Measurements from ENCODE around the gene CHGA. TPM values are rescaled to one million over a fixed set of nuclear protein-coding genes. Genes with fewer than 3 reads are reported as not detected.

The CHGA gene
- total and polyA plus RNA-seq, 4 donors, result 25.3 to 143 (median 87.3) TPM

DNA sequence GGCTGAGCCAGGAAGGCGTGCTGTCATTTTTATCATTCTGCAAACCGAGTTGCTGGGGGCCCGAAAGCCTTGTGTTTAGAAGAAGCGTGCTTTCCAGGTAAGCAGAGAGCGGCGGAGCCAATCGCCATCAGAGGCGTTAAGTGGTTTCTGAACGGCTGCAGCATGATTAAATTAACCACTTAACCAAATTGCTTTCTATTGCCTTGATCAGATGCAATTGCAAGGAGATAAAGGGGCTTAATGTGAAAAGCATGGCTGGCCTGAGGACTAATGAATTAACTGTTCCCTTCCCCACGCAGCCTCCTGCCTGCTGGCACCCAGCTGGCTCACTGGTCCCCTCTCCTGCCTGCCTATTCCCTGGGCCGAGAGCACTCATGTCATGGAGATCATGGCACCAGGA lies 36.6 kb upstream of the CHGA start:
- H3K4me3 ChIP-seq (ENCODE audit: low read depth, low read length), result no peak overlapping the region
- no peaks in the 10 kb centered on the region for H3K9me3 ChIP-seq (ENCODE audit: control insufficient read depth, insufficient read depth, low read length)
- peak in 4 of 6 donors; percentile 20 to 95 (median 30) for DNase-seq (ENCODE audit: low read depth in 4 of 6, low spot score in 6 of 6)
- no peak overlapping the region for H3K27ac ChIP-seq (ENCODE audit: low read depth, low read length)
- no peaks in the 10 kb centered on the region for H3K36me3 ChIP-seq (ENCODE audit: control insufficient read depth, insufficient read depth, low read length)
- WGBS (ENCODE audit: insufficient coverage), result 40% methylated on average over 3 of the region's 11 CpGs
- H3K27me3 ChIP-seq (ENCODE audit: control insufficient read depth, insufficient read depth, low read length), result no peaks in the 10 kb centered on the region
- peaks cover 14% of the 10 kb centered on the region for H3K4me1 ChIP-seq (ENCODE audit: control insufficient read depth, insufficient read depth, low read length)

DNA sequence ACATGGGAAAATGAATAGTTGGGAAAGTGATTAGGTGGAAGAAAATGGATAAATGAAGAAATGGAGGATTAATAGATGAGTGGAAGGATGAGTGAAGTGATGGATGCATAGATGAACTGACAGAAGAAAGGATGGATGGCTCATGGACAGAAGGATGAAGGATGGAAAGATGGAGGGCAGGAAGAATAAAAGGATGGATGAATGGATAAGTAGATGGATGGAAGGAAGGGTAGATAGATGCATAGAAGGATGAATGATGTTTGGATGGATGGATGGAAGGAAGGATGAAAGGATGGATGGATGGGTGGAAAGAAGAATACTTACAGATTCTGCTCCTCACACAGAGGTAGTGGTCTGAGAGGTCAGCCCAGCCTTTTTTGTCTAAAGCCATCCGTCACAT lies 35.8 kb upstream of the CHGA start:
- no CpG with 5 or more reads among the region's 1 CpG for WGBS (ENCODE audit: insufficient coverage)
- H3K36me3 ChIP-seq (ENCODE audit: control insufficient read depth, insufficient read depth, low read length), result no peaks in the 10 kb centered on the region
- H3K4me3 ChIP-seq (ENCODE audit: low read depth, low read length), result no peak overlapping the region
- peaks cover 19% of the 10 kb centered on the region for H3K4me1 ChIP-seq (ENCODE audit: control insufficient read depth, insufficient read depth, low read length)
- H3K9me3 ChIP-seq (ENCODE audit: control insufficient read depth, insufficient read depth, low read length), result no peaks in the 10 kb centered on the region
- H3K27me3 ChIP-seq (ENCODE audit: control insufficient read depth, insufficient read depth, low read length), result no peaks in the 10 kb centered on the region
- H3K27ac ChIP-seq (ENCODE audit: low read depth, low read length), result no peak overlapping the region
- no peak for DNase-seq (ENCODE audit: low read depth in 4 of 6, low spot score in 6 of 6)

DNA sequence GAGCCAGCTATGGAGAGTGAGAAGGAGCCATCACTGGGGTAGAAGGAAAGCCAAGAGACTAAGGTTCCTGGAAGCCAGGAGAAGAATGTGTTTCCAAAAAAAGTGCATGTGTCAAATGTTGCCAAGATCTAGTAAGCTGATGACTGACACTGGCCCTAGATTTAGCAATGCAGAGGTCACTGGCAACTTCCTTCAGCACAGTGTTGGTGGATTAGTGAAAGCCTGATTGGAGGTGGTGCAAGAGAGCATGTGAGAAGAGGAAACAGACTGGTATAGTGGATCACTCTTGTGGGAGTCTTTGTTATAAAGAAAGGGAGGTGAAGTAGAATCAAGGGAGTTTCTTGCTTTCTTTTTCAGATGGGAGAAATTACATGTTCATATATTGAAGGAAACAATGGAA lies 34.1 kb upstream of the CHGA start:
- Histone ChIP-seq H3K27ac (ENCODE audit: low read depth, low read length) (no peak overlapping the region), H3K36me3 (ENCODE audit: control insufficient read depth, insufficient read depth, low read length) (no peaks in the 10 kb centered on the region), H3K27me3 (ENCODE audit: control insufficient read depth, insufficient read depth, low read length) (no peaks in the 10 kb centered on the region), H3K9me3 (ENCODE audit: control insufficient read depth, insufficient read depth, low read length) (peaks cover 2% of the 10 kb centered on the region), H3K4me1 (ENCODE audit: control insufficient read depth, insufficient read depth, low read length) (peaks cover 19% of the 10 kb centered on the region), H3K4me3 (ENCODE audit: low read depth, low read length) (no peak overlapping the region)
- DNase-seq (ENCODE audit: low read depth in 4 of 6, low spot score in 6 of 6), result no peak

DNA sequence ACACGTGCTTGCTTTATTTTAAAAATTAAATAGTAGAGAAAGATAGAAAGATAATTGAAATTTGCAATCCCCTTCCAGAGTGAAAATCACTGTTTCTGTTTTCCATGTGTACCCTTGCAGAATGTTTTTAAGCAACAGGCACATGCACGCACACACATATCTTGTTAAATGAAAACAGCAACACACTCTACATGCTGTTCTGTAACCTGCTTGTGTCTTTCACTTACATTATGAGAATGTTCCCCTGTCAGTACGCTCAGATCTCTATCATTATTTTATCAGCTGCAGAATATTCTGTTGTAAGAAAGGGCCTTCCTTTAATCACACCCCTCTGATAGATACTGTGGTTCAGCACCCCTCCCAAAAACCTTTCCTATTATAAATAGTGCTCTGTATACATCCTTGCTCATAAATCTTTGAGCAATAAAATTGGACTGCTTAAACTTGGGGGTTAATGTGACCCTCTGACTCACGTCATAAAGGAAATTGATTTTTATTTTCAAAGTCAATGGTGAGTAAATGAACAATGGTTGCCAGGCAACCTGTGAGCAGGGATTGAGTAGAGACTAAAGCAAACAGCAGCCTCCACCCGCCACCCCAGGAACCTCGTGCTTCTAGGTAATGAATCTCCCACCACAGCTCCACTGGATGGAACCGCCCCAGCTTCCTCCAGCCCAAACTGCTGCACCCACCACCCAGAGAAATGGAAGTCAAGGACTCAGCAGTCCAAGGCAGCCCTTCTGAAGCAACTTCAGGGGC lies 31.9 kb upstream of the CHGA start:
- WGBS (ENCODE audit: insufficient coverage), result 22% methylated on average over 3 of the region's 7 CpGs
- DNase-seq (ENCODE audit: low read depth in 4 of 6, low spot score in 6 of 6), result peak in 1 of 6 donors; percentile 86
- Histone ChIP-seq H3K36me3 (ENCODE audit: control insufficient read depth, insufficient read depth, low read length) (no peaks in the 10 kb centered on the region), H3K27me3 (ENCODE audit: control insufficient read depth, insufficient read depth, low read length) (no peaks in the 10 kb centered on the region), H3K9me3 (ENCODE audit: control insufficient read depth, insufficient read depth, low read length) (peaks cover 4% of the 10 kb centered on the region), H3K4me3 (ENCODE audit: low read depth, low read length) (no peak overlapping the region), H3K4me1 (ENCODE audit: control insufficient read depth, insufficient read depth, low read length) (peaks cover 19% of the 10 kb centered on the region), H3K27ac (ENCODE audit: low read depth, low read length) (no peak overlapping the region)

DNA sequence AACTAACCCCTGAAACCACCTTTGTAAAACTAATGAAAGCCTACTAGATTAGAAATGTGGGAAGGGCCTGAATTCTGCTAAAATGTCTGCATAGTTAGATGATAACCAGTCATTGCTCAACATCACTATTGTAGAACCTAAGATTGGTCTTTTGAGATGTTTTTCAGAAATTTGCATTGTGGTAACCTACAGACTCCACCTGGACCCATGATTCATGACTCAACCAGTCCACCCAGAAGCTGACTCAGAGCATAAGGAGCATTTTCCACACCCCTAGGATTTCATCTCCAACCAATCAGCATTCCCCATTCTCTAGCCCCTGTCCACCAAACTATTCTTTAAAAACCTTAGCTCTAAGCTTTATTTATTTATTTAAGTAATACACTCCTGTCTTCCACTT lies 30.4 kb upstream of the CHGA start:
- Histone ChIP-seq H3K27me3 (ENCODE audit: control insufficient read depth, insufficient read depth, low read length) (no peaks in the 10 kb centered on the region), H3K36me3 (ENCODE audit: control insufficient read depth, insufficient read depth, low read length) (no peaks in the 10 kb centered on the region), H3K4me3 (ENCODE audit: low read depth, low read length) (no peak overlapping the region), H3K27ac (ENCODE audit: low read depth, low read length) (no peak overlapping the region), H3K4me1 (ENCODE audit: control insufficient read depth, insufficient read depth, low read length) (peaks cover 11% of the 10 kb centered on the region), H3K9me3 (ENCODE audit: control insufficient read depth, insufficient read depth, low read length) (peaks cover 4% of the 10 kb centered on the region)
- no peak for DNase-seq (ENCODE audit: low read depth in 4 of 6, low spot score in 6 of 6)

DNA sequence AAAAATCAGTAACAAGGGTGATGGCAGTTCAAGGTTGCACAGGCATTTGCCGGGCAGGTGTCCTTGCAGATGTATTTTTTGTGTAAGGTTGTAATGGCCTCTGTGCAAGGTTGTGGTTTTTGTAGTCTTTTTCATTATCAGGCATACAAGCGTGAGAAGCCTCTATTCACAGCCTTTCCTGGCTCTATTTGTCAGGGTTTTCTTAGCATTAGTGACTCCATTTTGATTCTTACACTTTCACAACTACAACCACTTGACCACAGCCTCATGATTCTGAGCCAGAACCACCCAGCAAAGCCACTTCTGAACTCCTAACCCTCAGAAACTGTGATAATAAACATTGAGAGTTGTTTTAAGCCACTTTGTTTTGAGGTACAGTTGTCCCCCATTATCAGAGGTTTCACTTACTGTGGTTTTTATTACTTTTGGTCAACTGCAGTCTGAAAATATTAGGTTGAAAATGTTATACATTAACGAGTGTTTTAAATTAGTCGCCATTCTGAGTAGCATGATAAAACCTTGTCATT lies 27.5 kb upstream of the CHGA start:
- Histone ChIP-seq H3K4me1 (ENCODE audit: control insufficient read depth, insufficient read depth, low read length) (peaks cover 7% of the 10 kb centered on the region), H3K36me3 (ENCODE audit: control insufficient read depth, insufficient read depth, low read length) (no peaks in the 10 kb centered on the region), H3K4me3 (ENCODE audit: low read depth, low read length) (no peak overlapping the region), H3K27ac (ENCODE audit: low read depth, low read length) (no peak overlapping the region), H3K9me3 (ENCODE audit: control insufficient read depth, insufficient read depth, low read length) (peaks cover 4% of the 10 kb centered on the region), H3K27me3 (ENCODE audit: control insufficient read depth, insufficient read depth, low read length) (peaks cover 3% of the 10 kb centered on the region)
- DNase-seq (ENCODE audit: low read depth in 4 of 6, low spot score in 6 of 6), result no peak
- no CpG with 5 or more reads among the region's 4 CpGs for WGBS (ENCODE audit: insufficient coverage)

DNA sequence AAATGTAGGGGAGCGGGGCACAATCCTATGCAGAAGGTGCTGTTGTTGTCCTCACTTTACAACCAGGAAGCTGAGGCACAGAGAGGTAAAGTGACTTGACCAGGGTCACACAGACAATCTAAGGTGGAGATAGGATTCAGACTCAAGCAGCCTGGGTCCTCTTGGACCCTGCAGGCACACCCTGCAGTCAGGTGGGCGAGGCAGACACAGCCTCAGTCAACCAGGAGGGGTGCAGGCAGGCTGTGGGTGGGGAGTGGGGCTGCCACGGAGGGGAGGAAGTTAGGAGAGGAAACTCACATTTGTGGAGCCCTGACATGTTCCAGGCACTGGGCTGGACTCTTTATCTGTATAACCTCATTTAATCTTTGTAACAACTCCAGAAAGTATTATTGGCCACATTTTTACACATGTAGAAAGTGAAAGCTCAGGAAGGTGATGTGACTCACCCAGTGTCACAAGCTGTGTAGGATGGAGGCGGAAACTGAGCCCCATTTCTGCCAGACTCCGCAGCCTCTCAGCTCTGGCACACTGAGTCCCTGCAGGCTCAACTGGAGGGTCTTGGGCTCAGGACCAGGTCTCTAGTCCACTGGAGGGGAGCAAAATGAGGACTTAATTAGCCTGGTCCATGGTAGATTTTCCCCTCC lies 24.9 kb upstream of the CHGA start:
- Histone ChIP-seq H3K4me3 (ENCODE audit: low read depth, low read length) (no peak overlapping the region), H3K27ac (ENCODE audit: low read depth, low read length) (no peak overlapping the region), H3K36me3 (ENCODE audit: control insufficient read depth, insufficient read depth, low read length) (no peaks in the 10 kb centered on the region), H3K27me3 (ENCODE audit: control insufficient read depth, insufficient read depth, low read length) (peaks cover 9% of the 10 kb centered on the region), H3K4me1 (ENCODE audit: control insufficient read depth, insufficient read depth, low read length) (peaks cover 7% of the 10 kb centered on the region), H3K9me3 (ENCODE audit: control insufficient read depth, insufficient read depth, low read length) (peaks cover 2% of the 10 kb centered on the region)
- WGBS (ENCODE audit: insufficient coverage), result 93% methylated on average over 3 of the region's 5 CpGs
- DNase-seq (ENCODE audit: low read depth in 4 of 6, low spot score in 6 of 6), result no peak

DNA sequence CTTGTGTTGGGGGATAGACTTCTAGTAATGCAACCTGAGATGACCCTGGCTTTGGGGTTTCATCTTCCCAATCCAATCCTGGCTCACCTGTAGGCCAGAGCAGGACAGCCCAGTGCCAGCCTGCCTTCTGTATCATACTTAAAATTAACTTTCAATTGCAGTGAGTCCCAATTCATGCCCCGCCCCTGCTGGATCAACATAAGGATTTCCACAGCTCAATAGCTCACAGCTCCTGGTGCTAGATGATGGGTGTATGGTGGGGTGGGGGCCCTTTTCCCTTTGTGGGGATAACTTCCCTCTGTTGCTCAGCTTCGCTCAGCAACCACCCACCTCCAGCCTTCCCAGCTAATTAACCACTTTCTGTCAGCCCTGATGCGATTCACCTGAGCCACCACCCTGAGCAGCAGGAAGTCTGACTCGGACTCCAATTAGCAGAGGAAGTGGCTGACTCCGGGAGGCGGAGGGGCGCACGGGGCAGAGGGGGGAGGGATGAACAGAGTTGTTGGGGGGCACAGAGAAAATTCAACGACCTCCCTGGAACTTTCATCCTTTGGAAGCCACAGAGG lies 24.3 kb upstream of the CHGA start:
- H3K4me1 ChIP-seq (ENCODE audit: control insufficient read depth, insufficient read depth, low read length), result peaks cover 11% of the 10 kb centered on the region
- H3K27me3 ChIP-seq (ENCODE audit: control insufficient read depth, insufficient read depth, low read length), result peaks cover 11% of the 10 kb centered on the region
- no peak overlapping the region for H3K4me3 ChIP-seq (ENCODE audit: low read depth, low read length)
- H3K36me3 ChIP-seq (ENCODE audit: control insufficient read depth, insufficient read depth, low read length), result no peaks in the 10 kb centered on the region
- no peak for DNase-seq (ENCODE audit: low read depth in 4 of 6, low spot score in 6 of 6)
- H3K9me3 ChIP-seq (ENCODE audit: control insufficient read depth, insufficient read depth, low read length), result peaks cover 2% of the 10 kb centered on the region
- 69% methylated on average over 7 of the region's 9 CpGs for WGBS (ENCODE audit: insufficient coverage)
- no peak overlapping the region for H3K27ac ChIP-seq (ENCODE audit: low read depth, low read length)

DNA sequence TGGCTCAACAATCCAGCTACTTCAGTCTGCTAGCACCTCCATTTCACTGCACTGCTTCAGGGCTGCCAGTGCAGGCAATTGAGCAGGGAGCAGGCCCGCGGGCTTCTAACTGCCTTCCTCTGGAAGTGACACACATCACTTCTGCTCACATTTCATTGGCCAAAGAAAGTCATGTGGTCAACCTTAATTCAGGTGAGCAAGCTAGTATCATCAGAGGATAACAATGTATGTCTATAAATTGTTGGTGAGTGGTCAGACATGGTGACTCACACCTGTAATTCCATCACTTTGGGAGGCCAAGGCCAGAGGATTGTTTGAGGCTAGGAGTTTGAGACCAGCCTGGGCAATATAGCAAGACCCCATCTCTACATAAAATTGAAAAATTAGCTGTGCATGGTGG lies 22.3 kb upstream of the CHGA start:
- Histone ChIP-seq H3K9me3 (ENCODE audit: control insufficient read depth, insufficient read depth, low read length) (no peaks in the 10 kb centered on the region), H3K36me3 (ENCODE audit: control insufficient read depth, insufficient read depth, low read length) (no peaks in the 10 kb centered on the region), H3K27ac (ENCODE audit: low read depth, low read length) (no peak overlapping the region), H3K27me3 (ENCODE audit: control insufficient read depth, insufficient read depth, low read length) (peaks cover 11% of the 10 kb centered on the region), H3K4me3 (ENCODE audit: low read depth, low read length) (no peak overlapping the region), H3K4me1 (ENCODE audit: control insufficient read depth, insufficient read depth, low read length) (peaks cover 11% of the 10 kb centered on the region)
- no peak for DNase-seq (ENCODE audit: low read depth in 4 of 6, low spot score in 6 of 6)
- WGBS (ENCODE audit: insufficient coverage), result no CpG with 5 or more reads among the region's 2 CpGs

DNA sequence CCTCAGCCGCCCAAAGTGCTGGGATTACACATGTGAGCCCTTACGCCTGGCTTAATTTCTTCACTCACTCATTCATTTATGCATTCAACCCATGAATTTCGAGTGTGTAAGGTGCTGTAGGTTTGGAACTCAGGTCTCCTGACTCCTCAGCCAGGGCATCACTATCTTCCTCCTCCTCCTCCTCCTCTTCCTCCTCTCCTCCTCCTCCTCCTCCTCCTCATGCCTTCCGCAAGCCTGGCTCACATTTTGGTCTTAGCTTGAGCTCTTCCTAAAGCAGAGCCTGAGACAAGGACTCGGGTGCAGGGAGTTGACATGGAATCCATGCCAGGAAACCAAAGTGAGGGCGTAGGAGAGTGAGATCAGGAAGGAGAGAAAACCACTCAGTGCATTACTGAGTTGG lies 20.8 kb upstream of the CHGA start:
- H3K36me3 ChIP-seq (ENCODE audit: control insufficient read depth, insufficient read depth, low read length), result no peaks in the 10 kb centered on the region
- peaks cover 11% of the 10 kb centered on the region for H3K27me3 ChIP-seq (ENCODE audit: control insufficient read depth, insufficient read depth, low read length)
- DNase-seq (ENCODE audit: low read depth in 4 of 6, low spot score in 6 of 6), result no peak
- H3K9me3 ChIP-seq (ENCODE audit: control insufficient read depth, insufficient read depth, low read length), result no peaks in the 10 kb centered on the region
- no peak overlapping the region for H3K4me3 ChIP-seq (ENCODE audit: low read depth, low read length)
- H3K4me1 ChIP-seq (ENCODE audit: control insufficient read depth, insufficient read depth, low read length), result peaks cover 11% of the 10 kb centered on the region
- WGBS (ENCODE audit: insufficient coverage), result 79% methylated on average over 3 of the region's 6 CpGs
- no peak overlapping the region for H3K27ac ChIP-seq (ENCODE audit: low read depth, low read length)
